Kidney glomerular epithelial cell (primary cell): ENCODE results near the gene SLC26A11.
"Not testable (repeated sequence)": the region's sequence is repeated elsewhere in the genome, so short reads cannot be mapped to it uniquely, and the experiment has no call there.

Experiments used
- DNase-seq: peaks from one replicate; lab custom pipeline; 2025; lab: John Stamatoyannopoulos, UW

The SLC26A11 gene

DNA sequence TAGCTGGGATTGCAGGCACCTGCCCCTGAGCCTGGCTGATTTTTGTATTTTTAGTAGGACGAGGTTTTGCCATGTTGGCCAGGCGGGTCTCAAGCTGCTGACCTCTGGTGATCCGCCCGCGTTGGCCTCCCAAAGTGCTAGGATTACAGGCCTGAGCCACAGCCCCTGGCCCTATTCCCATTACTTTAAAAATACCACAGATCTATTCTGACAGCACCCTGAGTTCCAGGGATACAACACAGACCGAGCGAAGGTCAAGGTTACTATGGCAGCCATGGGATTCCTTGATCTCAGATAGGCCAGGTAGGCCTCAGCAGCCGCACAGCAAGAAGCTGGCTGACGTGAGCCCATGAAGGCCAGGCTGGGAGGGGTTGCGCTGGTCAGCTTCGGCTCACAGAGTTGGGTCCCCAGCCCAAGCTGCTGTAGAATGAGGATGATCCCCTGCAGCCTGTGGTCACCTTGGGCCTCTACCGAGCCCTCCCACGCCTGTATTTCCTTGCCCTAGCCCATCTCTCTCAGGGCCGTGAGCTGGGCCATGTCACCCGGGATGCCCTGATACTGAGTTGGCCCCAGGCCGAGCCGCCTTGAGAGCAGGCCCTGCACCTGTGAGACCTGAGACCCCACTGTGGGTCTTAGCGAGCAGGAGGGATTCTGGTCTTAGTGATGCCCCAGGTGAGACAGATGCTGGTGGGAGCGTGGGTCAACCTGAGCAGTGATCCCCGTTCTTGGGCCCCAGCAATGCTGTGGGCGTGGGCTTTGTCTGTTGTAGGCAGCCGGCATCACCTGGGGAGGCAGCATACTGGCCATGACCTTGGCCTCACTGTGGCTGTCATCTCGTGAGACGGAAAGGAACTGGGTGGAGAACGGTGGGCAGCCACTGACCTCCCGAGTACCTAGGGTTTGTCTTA, 23.6 kb downstream of the SLC26A11 start:
- no peak for DNase-seq

DNA sequence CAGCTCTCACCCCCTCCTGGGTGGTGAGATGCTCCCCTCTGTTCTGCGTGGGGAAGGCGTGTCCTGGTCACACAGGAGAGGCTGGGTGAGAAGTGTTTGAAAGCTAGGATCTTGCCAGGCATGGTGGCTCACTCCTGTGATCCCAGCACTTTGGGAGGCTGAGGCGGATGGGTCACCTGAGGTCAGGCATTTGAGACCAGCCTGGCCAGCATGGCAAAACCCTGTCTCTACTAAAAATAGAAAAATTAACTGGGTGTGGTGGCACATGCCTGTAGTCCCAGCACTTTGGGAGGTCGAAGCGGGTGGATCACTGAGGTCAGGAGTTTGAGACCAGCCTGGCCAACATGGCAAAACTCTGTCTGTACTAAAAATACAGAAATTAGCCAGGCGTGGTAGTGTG, 24.2 kb downstream of the SLC26A11 start:
- DNase-seq, result not testable (repeated sequence)

GRCh38 chr17:80244871-80245509, 24.8 kb downstream of the SLC26A11 start:
- DNase-seq, result no peak

DNA sequence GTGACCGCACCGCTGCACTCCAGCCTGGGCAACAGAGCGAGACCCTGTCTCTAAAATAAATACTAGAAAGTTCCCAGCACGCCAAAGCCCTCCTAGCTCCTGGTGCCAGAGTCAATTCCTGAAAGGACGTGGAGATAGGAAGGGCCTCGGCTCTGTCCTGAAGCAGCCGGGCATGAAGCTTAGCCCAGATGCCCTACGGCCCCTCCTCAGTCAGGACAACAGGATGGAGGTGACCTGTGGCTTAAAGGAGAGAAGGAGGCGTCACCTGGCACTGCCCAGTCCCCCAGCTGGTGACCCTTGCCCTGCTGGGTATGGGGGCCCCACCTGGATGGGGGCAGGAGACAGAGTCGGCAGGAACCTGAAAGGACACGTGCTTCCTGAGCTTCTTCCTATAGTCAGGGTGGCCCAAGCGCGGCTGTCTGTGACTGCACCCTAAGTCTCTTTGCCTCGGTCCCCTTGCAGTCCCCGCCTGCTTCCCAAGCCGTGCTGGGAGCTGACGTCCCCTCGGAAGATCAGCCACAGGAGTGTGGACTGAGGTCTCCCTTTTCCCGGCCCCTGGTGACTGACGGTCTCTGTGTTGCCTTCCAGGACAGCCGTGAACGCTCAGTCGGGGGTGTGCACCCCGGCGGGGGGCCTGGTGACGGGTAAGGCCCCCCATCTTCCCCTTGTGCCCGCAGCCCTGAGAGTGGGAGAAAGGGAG, 25.5 kb downstream of the SLC26A11 start:
- no peak for DNase-seq

- DNase-seq, result no peak
These were observed 26.0 kb downstream of the SLC26A11 start for GRCh38 chr17:80246266-80246681.

- DNase-seq, result no peak
These were observed 26.5 kb downstream of the SLC26A11 start for GRCh38 chr17:80246726-80247125.

DNA sequence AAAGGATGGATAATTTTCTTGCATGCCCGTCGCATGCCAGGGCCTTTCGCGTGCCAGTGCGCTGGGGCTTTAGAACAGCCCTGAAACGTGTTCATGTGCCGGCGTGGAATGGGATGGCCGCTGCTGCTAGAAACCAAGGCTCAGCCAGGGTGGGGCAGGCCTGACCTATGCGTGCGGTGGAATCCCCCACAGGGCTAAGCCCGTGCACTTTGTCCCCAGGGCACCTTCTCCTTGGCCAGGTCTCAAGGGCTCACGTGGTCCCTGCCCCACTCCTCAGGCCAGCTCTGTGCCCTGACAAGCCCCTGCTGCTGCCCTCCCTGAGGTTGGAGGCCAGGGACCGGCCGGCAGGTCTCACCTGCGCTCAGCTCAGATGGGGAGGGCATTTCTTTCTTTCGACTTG, 27.3 kb downstream of the SLC26A11 start:
- DNase-seq, result no peak

GRCh38 chr17:80248001-80248893, 28.0 kb downstream of the SLC26A11 start:
- DNase-seq, result no peak

- DNase-seq, result no peak
These were observed 28.9 kb downstream of the SLC26A11 start for GRCh38 chr17:80248894-80249710.

DNA sequence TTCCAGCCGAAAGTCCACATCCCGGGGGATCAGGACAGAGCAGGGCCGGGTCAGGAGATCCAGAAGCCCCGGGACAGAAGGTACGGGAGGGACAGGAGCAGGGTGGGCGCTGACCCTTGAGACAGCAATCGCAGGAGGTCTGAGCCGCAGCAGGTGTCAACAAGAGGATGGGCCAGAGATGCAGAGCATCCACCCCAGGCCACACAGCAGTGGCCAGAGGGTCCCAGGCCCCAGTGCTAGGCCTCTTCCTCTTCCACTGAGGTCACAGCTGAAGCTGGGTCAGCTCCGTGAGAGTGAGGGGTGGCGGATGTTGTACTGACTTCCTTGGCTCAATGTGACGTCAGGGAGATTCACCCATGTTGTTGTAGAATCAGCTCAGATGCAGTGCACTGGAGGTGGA, 31.7 kb downstream of the SLC26A11 start:
- no peak for DNase-seq

DNA sequence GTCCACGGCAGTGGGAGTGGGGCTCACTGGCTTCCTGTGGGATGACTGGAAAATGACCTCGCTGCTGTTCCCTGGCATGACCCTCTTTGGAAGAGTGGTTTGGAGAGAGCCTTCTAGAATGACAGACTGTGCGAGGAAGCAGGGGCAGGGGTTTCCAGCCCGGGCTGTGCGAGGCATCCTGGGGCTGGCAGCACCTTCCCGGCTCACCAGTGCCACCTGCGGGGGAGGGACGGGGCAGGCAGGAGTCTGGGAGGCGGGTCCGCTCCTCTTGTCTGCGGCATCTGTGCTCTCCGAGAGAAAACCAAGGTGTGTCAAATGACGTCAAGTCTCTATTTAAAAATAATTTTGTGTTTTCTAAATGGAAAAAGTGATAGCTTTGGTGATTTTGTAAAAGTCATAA, 32.6 kb downstream of the SLC26A11 start:
- DNase-seq, result peak; percentile 59

- DNase-seq, result peak; percentile 35
These were observed 33.6 kb downstream of the SLC26A11 start for GRCh38 chr17:80253631-80254395.

DNA sequence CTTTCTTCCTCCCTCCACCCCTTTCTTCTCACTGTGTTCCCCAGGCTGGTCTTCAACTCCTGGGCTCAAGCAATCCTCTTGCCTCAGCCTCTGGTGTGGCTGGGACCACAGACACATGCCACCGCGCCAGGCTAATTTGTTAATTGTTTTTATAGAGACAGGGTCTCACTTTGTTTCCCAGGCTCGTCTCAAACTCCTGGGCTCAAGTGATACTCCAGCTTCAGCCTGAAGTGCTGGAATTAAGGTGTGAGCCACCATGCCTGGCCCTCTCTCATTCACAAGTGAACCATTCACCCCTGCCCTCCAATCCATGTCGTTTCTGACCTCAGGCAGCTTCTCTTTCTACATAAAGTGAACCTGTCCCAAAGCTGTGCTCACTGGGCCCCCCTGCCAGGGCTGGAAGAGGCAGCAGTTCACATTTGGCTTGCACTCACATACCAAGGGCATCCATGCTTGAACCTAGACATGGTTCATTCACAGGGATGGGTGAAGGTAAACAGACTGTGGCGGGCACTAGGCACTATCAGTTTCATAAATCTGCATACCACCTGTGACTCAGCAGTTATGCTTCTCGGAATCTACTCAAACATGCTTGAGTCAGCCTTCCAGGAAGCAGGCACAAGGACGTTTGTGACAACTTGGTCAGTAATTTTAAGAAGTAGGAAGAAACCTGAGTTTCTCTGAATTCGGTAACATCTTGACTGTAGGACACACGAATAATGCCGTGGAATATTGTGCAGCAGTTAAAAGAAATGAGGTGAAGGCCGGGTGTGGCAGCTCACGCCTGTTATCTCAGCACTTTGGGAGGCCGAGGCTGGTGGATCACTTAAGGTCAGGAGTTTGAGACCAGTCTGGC, 34.4 kb downstream of the SLC26A11 start:
- peak; percentile 98 for DNase-seq

DNA sequence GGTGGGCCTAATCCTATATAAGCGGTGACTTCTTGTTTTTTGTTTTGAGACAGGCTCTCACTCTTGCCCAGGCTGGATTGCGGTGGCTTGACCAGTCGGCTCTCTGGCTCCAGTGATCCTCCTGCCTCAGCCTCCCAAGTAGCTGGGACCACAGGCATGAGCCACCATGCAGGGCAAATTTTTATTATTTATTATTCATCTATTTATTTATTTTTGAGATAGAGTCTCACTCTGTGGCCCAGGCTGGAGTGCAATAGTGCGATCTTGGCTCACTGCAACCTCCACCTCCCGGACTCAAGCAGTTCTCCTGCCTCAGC, 35.8 kb downstream of the SLC26A11 start:
- DNase-seq, result no peak

DNA sequence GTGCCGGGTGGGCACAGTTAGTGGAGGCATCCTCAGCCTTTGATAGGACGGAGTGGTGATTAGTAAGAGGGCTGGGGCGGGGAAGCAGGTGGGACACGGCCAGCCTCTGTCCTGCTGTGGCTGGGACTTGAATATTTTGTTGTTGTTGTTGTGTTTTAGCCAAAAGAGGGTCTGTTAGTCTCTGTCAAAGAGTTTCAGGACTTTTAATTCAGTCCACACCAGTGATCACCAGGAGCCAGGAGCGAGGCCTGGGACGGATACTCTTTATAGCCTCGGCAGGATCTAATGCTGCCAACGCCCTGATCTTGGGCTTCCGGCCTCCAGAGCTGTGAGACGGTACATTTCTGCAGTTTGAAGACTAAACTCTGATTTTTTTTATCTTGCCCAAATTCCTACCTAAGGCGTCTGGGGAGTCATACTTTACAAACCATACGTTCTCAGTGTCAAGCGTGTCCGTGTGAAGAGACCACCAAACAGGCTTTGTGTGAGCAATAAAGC, 37.5 kb downstream of the SLC26A11 start:
- no peak for DNase-seq

- not testable (repeated sequence) for DNase-seq
These were observed 38.1 kb downstream of the SLC26A11 start for GRCh38 chr17:80258296-80258695.

DNA sequence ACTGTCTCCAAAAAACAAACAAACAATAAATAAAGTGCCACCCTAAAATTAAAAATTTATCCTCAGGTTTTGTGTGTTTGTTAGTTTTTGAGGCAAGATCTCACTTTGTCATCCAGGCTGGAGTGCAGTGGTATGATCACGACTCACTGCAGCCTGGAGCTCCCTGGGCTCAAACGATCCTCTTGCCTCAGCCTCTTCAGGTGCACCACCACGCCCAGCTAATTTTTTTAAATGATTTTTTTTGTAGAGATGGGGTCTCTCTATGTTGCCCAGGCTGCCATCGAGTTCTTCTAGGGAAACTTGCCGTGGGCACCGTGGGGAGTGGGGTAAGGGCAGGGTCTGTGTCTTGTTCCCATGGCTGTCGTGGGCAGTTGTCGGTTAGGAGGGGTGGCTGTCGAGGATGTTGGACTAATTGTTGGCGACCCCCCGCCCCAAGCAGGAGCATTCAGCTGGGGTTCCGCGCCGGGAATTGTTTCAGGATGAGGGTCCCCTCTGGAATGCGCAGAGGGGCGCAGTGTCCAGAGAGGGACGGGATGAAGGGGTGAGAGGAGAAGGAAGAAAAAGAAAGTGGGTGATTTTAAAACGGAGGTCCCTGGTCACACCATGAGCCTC, 39.3 kb downstream of the SLC26A11 start:
- no peak for DNase-seq

DNA sequence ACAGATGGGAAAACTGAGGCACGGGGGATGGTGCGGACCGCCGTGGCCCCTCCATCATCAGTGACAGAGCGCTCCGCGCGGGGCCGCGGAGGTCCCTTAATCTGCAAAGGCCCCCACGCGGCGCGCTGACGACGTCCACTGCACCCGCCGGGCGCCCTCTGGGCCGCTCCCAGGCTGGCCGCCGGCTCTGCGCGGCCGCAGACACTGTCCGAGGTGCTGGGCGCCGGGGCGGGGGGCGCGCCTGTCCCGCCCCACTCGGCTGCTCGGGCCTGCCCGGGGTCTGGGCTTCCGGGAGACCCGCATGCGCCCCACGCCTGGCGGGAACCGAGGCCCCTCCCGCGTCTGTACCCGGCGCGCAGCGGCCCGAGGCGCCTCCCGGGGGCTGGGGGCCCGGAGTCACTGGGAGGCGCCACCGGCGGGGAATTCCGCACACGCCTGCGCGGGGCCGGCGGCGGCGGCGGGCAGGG, 39.9 kb downstream of the SLC26A11 start:
- peak; percentile 50 for DNase-seq

- DNase-seq, result no peak
These were observed 40.5 kb downstream of the SLC26A11 start, which contains the start of gene RNF213 for GRCh38 chr17:80260791-80261158. RNF213 (plus strand) TSS chr17:80260852; CDS start chr17:80263682, 2,830 bp downstream.
